NCI-H2196 (cell line): ENCODE data around the gene THOC5.

Source experiments
- DNase-seq: peaks from one replicate; lab custom pipeline; 2025; ENCODE audit not compliant: unreplicated experiment; lab: John Stamatoyannopoulos, UW

The THOC5 gene

DNA sequence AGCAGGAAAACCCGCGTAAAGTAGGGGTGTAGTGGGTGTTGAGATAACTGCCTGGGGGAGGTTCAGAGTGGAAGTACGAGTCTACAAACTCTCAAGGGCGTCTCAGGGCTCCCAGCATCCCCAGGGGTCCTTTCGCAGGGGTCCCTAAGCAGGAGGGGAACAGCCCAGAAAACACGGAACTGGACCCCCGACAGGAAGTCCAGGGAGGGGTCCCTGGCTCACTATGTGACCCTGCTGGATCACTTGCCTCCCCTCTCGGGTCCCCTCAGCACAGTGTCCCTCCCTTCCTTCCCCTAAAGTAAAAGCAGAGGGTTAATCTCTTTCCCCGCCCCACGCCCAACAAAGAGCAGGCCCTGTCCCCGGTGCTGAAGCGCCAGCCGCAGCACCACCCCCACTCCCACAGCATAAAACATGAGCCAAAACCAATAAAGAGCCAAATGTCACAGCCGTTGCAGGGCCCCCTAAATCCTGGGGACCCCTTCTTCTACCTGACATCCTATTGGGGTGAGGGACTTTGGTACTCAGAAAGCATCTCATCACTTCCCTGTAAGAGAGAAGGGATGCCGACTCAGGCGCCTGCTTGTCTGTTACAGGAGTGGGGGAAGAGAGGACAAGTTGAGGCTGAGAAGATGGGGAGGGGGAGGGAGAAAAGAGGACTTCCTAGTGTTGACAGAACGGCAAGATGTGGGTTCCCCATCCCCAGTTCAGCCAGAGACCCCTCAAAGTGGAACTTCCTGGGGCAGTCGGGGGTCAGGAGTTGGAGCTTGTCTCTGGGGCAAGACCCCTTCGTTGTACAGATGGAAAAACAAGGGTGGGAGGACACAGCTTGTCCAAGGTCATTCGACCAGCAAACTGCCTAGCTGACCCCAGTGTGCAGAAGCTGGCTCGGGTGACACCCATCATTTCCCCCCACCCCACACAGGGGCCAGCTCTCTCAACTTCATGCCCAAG is 75.0 kb downstream of the THOC5 start:
- no peak for DNase-seq

- DNase-seq, result peak; percentile 33
Observed at GRCh38 chr22:29477723-29478318, 75.7 kb downstream of the THOC5 start.

GRCh38 chr22:29476116-29476515 is 77.4 kb downstream of the THOC5 start:
- DNase-seq, result no peak

- DNase-seq, result no peak
Observed at GRCh38 chr22:29475550-29475949, 78.0 kb downstream of the THOC5 start.

- DNase-seq, result no peak
Observed at GRCh38 chr22:29473001-29473400, 80.6 kb downstream of the THOC5 start.

- peak; percentile 57 for DNase-seq
Observed at GRCh38 chr22:29470159-29470855, 83.2 kb downstream of the THOC5 start.

- DNase-seq, result no peak
Observed at GRCh38 chr22:29469755-29470154, 83.8 kb downstream of the THOC5 start.

DNA sequence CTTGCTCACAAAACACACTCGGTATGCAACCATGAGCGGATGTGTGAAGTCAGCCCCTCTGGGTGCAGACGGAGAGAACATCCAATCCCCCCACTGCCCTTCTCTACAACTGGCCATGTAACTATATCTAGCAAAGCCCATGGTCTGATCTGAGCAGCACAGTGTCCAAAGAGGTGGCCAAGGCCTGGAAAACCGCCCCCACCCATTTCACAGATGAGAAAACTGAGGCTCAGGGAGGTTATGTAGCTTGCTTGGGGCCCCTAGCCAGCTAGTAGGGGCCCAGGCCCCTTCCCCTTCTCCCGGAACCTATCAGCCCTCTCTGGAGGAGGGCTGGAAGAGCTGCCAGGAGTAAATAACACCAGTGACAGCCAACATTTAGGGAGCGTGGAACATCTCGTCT is 89.0 kb downstream of the THOC5 start:
- no peak for DNase-seq

DNA sequence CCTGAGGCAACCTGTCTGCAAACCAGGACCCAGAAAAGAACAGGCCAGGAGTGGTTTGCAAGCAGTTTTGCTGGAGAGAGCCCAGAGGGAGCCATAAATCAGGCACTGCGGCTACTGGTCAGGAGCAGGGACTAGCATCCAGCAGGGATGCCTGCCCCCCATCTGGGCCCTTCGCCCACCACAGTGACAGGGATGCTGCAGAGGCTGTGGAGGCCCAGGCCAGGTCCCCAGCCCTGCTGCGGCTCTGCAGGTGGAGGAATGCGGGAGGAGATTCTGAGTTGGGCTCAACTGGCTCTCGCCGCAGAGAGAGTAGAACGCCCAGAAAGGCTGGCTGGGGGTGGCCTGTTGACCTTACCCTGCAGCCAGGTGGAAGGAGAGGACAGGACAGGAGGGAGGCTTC is 89.9 kb downstream of the THOC5 start:
- DNase-seq, result no peak

GRCh38 chr22:29461263-29461662 is 92.3 kb downstream of the THOC5 start:
- no peak for DNase-seq

GRCh38 chr22:29459773-29460172 is 93.8 kb downstream of the THOC5 start:
- DNase-seq, result no peak

- DNase-seq, result no peak
Observed at GRCh38 chr22:29458551-29458950, 95.0 kb downstream of the THOC5 start.

GRCh38 chr22:29457730-29458129 is 95.8 kb downstream of the THOC5 start:
- DNase-seq, result peak; percentile 32

GRCh38 chr22:29456211-29456671 is 97.3 kb downstream of the THOC5 start:
- no peak for DNase-seq
